Measurements from ENCODE around the gene BICD1.

DNA sequence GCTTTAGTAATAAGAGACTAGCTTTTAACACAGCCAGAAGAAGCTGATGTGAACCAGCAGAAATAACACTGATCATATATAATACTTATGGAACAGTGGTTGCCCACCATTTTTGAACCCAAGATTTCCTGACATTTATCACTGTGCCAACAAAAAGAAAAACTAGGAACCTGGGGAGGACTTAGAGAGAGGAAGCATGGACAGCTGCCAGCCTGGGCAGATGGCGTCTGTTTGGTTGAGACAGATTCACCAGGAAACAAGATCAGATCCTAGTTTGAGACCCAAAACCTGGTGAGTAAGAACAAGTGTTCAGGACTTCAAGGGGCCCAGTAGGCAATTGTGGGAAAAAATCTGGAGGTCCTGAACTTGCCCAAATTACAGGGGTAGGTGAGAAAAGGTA lies 95.3 kb downstream of the BICD1 start:
- TF ChIP-seq, protein P1, sequence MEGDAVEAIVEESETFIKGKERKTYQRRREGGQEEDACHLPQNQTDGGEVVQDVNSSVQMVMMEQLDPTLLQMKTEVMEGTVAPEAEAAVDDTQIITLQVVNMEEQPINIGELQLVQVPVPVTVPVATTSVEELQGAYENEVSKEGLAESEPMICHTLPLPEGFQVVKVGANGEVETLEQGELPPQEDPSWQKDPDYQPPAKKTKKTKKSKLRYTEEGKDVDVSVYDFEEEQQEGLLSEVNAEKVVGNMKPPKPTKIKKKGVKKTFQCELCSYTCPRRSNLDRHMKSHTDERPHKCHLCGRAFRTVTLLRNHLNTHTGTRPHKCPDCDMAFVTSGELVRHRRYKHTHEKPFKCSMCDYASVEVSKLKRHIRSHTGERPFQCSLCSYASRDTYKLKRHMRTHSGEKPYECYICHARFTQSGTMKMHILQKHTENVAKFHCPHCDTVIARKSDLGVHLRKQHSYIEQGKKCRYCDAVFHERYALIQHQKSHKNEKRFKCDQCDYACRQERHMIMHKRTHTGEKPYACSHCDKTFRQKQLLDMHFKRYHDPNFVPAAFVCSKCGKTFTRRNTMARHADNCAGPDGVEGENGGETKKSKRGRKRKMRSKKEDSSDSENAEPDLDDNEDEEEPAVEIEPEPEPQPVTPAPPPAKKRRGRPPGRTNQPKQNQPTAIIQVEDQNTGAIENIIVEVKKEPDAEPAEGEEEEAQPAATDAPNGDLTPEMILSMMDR (IDR thresholded peaks at IDR 0.05; ENCODE audit: borderline replicate concordance, extremely low read depth, low read length, poor library complexity, severe bottlenecking), result no peak
- no peak for TF ChIP-seq EZH2 (IDR thresholded peaks at IDR 0.05; ENCODE audit: borderline replicate concordance, low read depth, low read length, severe bottlenecking)

All from DND-41 (cell line).